DMS79 (cell line): Measurements from ENCODE around the gene RNASE9.
"Not testable (repeated sequence)": the region's sequence is repeated elsewhere in the genome, so short reads cannot be mapped to it uniquely, and the experiment has no call there.

Source experiments
- DNase-seq: peaks from one replicate; lab custom pipeline; 2025; lab: John Stamatoyannopoulos, UW

Gene RNASE9

DNA sequence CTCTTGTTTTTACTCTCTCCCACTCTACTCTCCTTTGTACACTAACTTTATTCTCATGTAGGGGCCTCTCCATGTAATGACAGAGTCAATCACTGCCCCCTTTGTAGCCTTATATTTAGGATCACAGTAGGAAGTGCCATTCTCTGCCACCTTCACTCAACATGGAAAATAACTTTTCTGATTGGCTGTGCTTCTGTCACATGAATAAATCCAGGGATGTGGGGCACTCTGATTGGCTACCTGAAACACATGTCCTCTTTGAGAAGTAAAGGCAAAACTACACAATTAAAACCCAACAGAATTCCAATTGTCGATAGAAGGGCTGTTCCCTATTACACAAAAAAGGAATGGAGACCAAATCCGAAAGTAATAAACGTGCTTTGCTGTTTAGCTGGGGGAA lies at the start of gene RNASE9:
Gene RNASE9, minus strand, starts transcription at position 87 of the 400 bp plus-strand sequence.
- DNase-seq: no peak

DNA sequence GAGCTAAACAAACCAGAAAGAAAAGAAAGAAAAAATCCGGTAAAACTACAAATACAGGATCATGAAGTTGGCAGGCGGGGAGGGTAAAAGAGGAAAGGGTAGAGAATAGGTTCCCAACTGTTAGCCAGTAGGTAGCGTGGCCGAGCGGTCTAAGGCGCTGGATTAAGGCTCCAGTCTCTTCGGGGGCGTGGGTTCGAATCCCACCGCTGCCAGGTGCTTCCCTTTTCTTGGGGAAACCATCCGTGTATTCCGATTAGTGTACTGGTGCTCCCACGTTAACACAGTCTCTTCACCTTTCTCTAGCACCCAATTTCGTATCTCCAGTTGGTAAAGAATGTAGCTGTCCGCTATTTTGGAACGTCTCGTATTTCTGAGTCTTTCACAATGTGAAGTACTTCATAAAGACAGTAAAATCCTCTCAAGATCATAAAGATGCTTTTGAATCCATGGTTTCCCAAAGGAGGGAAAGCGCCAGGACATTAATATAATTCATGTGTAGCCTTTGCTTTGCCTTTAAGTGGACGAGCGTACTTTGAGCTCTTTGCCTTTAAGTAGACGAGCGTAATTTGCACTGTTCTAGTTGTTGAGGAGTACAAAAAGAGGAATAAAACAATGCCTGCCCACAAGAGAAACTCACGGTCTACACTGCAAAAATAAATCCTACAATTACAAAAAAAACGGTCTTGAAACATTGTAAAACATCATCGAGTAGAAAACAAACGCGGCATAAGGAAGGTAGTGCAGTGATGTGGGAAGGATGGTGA lies 49.3 kb upstream of the RNASE9 start:
- peak; percentile 58 for DNase-seq

- peak; percentile 74 for DNase-seq
Observed at GRCh38 chr14:20609215-20610001, 48.6 kb upstream of the RNASE9 start.

DNA sequence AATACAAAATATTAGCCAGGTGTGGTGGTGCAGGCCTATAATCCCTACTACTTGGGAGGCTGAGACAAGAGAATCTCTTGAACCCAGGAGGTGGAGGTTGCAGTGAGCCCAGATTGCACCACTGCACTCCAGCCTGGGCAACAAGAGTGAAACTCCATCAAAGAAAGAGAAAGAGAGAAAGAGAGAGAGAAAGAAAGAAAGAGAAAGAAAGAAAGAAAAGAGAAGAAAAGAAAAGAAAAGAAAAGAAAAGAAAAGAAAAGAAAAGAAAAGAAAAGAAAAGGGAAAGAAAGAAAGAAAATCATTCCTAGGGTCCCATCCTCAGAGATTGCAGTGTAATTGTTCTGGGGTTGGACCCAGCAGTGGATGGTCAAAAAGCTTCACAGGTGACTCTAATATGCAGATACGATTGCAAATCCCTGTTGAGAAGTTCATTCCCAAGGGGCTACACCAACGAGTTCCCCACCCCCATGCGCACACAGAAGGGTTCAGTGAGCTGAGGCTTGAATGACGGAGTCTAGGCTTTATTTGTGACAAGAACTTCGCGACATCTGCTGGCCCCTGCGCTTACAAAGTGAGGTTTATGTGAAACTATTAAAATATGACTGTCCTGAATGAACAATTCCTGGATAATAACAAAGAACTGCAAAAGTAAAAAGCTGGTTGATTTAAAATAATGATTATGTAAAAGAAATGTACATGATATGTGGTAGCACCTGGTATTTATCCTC lies 47.7 kb upstream of the RNASE9 start:
- DNase-seq: no peak

DNA sequence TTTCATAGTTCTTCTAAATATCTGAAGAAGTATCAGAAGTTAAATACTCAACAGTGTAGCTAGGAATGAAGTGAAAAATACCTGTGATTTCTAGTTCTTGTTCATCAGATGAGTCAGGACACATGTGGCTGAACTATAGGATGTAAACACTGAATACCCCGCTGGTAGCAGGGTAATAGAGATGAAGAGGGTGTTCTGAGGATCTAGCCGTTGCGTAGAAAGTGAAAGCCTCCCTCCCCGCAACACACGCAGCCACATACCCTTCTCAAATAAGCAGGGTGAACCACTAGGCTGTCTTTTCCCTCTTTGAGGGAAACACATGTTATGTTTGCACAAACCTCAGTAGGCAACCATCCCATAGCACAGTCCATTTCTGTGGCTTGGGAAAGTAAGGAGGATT lies 46.8 kb upstream of the RNASE9 start:
- no peak for DNase-seq

GRCh38 chr14:20606902-20607242 lies 46.0 kb upstream of the RNASE9 start:
- no peak for DNase-seq

- DNase-seq: no peak
Observed at GRCh38 chr14:20606190-20606901, 45.5 kb upstream of the RNASE9 start.

- no peak for DNase-seq
Observed at GRCh38 chr14:20603813-20604690, 43.2 kb upstream of the RNASE9 start.

- no peak for DNase-seq
Observed at GRCh38 chr14:20602583-20602982, 41.7 kb upstream of the RNASE9 start.

DNA sequence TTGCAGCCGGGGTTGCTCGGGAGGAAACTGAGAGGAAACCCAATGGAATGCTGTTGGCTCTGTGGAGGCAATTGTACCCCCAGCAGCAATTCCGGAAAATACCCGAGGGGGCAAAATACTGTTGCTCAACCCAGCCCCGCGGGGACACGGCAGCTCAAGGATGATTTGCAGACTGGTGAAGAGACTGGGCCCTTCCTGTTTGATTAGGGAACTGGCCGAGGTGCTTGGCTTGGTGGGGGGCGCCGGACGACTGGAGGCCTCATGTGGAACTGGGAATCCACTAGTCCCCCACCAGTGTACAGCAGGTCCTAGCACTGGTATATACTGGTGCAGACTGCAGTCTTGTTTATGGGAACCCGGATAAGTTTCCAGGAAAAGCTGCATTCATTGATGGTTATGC lies 40.7 kb upstream of the RNASE9 start:
- DNase-seq: no peak

DNA sequence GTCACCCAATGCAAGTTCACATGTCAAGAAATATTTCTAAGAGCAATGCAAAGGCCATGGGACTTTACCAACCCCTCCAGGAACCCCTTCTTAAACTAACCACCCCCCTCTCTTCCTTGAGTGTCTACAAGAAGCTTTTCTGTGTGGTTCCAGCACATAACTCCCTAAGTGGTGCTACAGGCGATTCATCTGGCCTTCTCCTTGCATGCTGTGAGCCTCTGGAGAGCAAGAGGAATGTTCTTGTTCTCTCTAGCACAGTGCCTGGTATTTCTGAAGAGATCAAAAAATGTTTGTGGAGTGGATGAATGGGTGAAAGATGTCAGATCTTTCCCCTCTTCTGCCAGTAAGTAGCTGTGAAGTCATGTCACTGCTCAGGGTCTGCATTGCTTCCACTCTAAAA lies 36.3 kb upstream of the RNASE9 start:
- DNase-seq: no peak

- DNase-seq: not testable (repeated sequence)
Observed at GRCh38 chr14:20595726-20596125, 34.9 kb upstream of the RNASE9 start.

GRCh38 chr14:20592574-20592973 lies 31.7 kb upstream of the RNASE9 start:
- no peak for DNase-seq

DNA sequence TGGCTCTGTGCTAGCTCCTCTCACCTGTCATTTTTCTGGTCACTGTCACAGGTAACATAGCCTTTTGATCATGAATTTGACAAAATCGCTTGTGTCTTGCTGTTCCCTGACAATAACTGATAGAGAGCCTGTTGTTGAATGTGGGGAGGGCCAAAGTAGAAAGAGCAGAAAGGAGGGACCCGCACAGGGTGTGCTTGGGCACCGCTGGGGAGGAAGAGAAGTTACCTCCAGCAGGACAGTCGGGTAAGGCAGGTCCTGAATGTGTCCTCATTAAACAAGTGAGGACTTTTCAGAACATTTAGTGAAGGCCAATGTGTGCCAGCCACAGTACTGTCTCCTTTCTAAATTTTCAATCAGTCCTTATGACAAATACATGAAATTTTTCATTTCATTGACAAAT lies 30.4 kb upstream of the RNASE9 start, which contains the start of gene RNASE12:
Gene RNASE12, minus strand, starts transcription at position 142 of the 400 bp plus-strand sequence. CDS start 653 bp downstream, outside the sequence.
- no peak for DNase-seq

- DNase-seq: no peak
Observed at GRCh38 chr14:20587489-20588154, 26.8 kb upstream of the RNASE9 start, which contains the start of gene RNASE11. RNASE11 (minus strand) TSS chr14:20588001.

GRCh38 chr14:20583908-20584307 lies 23.1 kb upstream of the RNASE9 start:
- DNase-seq: no peak

DNA sequence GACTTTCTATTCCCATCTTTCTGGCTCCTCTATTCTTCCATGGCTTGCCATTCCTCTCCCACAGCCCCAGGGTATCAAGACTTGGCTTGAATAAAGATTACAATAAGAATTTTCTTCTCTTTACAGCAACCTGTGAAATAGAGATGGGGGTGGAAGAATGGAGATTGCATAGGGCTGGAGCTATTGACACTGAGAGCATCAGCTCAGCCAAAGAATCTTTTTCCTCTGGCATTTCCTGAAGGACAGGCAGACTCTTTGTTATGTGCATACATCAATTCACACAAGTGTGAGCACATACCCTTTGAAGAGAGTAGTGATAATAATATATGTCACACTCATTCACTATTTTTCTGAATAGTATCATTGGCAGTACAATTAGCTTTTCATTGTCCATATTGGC lies 22.3 kb upstream of the RNASE9 start:
- DNase-seq: no peak

DNA sequence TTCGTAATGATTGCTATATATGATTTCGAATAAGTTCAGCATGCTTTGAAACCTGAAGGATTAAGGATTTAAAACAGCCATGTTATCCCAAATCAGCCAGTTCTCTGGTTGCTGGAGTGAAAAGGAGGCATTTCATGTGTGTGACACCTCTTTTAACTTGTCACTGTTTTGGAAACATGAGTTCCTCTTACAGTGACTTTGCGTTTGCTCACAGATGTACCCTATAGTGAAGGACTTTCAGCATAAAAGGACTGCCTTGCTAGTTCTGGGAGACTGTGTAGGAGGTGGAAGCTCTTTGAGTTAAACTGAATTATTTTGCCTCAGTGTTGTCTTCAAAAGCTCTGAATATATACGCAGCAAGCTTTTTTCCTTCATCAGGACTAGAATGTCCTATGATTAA lies 19.4 kb upstream of the RNASE9 start:
- DNase-seq: no peak

- DNase-seq: no peak
Observed at GRCh38 chr14:20578784-20579502, 18.1 kb upstream of the RNASE9 start.

DNA sequence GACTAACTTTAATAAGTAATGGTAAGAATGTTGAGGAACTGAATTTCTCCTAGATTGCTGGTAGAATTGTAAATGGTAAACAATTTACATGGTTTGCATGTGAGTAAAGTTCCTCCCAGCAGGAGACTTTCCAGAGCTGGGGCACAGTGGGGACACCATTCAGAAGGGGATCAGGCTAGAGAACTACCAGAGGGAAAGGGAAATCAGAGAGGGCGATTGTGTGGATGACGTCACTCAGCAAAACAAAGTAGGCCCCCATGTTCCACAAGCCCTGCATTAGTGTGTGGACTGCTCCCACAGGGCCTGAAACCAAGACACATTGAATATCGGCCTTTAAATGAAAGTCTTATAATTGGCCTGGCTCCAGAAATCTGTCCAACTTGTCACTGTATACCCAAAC lies 17.5 kb upstream of the RNASE9 start:
- no peak for DNase-seq
